GM19193 (cell line): ENCODE measurements around the gene DLG2.

Experiments used
- POLR2A ChIP-seq: IDR thresholded peaks from 4 replicates; pipeline ENCODE4 v1.6.1; 2011; ENCODE audit not compliant: insufficient read depth, insufficient read length; ENCODE audit errors: extremely low read depth

The DLG2 gene

DNA sequence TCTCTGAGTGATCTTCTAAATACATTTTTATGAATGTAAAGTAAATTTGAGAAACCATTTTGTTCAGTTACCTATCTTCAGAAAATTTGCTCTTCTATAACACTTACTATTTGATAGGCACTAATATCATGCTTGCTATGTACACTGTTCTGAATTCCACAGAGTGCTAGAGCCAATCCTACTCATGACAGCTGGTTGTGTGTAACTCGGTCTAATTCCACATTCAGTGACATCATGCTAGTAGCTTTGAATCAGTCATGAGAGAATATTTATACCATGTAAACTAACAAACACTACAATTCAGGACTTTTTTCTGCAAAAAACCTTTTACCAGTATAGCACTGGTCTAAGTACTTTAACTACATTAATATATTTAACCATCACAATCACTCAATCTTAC is 902.9 kb downstream of the DLG2 start:
- no peak for TF ChIP-seq POLR2A

- TF ChIP-seq POLR2A, result no peak
Observed at GRCh38 chr11:84722583-84723108, 904.5 kb downstream of the DLG2 start.

- no peak for TF ChIP-seq POLR2A
Observed at GRCh38 chr11:84721561-84721961, 905.6 kb downstream of the DLG2 start.

DNA sequence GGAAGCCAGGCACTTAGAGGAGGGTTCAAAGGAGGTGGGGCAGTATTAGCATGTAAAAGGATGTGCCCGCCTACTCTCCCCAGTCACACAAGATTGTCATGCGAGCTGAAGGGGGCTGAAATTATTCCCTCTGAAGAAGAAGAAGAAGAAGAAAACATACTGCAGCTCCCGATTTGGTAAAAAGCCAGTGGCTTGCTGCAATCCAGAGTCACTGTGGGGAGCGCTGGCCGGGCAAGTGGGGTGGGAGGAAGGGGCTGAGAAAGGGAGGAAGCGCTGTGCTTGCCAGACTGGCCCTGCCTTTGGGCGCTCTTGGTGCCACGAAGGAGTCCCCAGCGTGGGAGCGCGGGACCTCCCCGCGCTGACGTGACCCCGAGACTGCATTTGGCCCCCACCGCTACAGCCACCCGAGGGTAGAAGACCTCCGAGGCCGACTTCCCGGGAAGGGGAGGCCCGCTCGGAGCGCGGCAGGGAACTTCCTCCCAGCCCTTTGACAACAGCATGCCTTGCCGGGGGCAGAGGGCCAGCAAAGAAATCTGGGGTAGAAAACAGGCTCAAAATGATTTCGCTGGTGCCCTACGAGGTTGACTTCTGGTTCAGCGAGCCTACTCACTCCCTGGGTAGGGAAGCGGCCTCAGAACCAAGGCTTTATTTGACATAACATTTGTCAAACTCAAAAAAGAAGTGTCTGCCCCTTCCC is 906.3 kb downstream of the DLG2 start:
- no peak for TF ChIP-seq POLR2A

DNA sequence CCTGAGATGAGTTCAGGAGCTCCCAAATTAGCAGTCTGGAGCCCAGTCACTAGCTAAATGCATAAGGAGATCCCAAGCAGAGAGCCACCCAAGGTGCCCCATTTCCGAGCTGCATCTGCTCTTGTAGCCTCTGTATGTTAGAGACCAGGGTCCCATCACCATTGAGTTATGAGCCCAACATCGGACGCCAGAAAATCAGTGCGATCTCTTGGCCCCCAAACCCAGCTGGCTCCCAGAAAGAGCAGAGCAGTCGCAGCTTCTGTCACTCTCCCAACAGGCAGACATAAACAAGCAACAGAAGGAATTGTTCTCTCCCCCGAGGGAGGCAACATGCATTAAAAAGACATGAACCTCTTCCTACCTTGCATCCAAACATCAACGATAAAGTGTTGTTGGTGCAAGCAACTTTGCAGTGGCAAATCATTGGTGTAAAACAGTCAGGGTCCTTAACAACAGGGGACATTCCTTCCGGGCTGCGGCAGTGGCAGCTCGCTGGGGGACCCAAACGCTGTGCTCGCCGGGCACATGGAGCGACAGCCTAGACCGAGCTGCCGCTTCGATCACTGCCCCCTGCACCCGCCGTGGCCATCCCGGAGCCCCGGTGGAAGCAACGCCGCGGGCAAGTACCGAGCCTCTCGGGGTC is 907.1 kb downstream of the DLG2 start:
- TF ChIP-seq POLR2A, result no peak

DNA sequence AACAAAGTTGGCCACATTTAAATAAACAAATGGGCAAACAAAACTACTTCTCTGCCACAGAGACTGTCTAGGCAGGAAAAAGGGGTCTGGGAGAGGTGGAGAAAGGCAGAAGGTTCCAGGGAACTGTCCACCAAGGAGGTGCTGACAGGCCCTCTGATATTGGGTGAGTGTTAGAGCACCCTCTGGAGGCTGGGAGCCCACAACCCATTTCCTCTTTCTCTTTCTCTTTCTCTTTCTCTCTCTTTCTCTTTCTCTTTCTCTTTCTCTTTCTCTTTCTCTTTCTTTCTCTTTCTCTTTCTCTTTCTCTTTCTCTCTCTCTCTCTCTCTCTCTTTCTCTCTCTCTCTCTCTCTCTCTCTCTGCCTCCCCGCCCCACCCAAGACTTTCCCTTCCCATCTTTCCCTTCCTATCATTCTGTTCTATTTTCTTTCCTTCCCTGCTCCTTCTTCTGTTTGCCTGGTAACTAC is 912.8 kb downstream of the DLG2 start:
- TF ChIP-seq POLR2A, result no peak

- no peak for TF ChIP-seq POLR2A
Observed at GRCh38 chr11:84691830-84692229, 935.3 kb downstream of the DLG2 start.

DNA sequence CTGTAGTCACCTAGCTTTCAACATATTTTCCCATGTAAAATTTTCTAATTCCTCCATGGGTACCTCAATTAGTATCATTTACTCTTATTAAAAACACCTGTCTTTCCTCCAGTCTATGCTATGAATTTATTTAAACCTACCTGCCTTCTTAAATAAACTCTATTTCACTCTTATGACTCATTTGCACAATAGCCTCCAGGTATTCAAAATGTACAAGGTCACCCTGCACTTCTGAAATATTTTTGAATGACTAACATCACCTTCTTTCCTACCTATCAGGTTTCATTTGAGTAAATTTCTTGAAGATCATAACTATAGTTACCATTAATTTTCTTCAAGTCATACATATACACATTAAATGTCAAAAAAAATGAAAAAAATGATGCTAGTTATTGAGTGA is 939.7 kb downstream of the DLG2 start:
- no peak for TF ChIP-seq POLR2A

DNA sequence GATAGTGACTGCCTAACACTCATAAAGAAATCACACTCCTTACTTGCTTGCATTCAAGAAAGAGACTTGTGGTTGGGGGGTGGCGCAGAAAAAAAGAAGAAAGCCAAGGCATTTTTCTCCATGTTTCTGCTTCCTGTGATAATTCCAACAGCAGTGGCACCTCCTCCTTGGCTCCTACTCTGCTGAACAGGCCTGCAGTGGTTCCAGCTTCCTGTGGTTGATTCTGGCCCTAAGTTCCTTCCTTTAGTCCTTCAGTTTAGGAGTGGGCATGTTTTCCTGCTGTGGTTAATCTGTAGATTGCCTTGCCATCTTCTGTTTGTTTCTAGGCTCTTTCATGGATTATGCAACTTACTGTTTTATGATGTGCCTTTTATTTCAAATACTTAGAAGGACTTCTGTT is 940.4 kb downstream of the DLG2 start:
- TF ChIP-seq POLR2A, result no peak

DNA sequence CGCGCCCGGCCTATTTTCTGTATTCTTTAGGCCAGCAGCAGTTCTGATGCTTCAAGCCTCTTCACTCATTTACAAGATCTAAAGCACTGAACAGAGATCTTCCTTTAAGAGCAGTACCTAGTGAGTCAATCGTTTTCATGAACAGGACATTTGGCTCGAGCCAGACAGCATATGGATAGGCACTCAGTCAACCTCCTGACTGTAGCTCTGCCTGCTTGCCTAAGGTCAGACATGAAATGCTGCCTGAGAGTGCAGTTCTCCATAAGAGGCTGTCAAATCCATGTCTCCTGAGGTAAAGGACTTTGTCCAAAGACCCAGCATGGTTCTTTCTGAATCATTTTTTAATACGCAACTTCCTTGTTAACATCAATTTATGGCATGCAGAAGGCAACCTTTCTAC is 941.2 kb downstream of the DLG2 start:
- TF ChIP-seq POLR2A, result no peak

DNA sequence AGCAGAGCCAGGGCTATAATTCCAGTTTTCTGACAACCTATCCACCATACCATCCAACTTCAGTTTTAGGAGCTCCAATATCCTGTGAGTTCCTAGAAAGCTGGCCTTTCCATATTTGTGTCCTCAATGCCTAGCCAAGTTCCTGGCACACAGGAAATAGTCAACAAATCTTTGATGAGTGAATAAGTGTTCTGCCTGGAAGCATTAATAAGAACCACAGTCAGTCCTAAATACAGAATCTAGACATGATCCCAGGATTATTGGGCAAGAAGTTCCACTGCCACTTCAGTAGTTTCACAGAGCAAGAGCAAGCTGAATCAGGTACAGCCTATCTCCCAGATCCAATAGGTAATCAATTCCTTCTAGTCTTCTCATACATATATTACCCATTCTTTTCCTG is 942.0 kb downstream of the DLG2 start:
- no peak for TF ChIP-seq POLR2A

- TF ChIP-seq POLR2A, result no peak
Observed at GRCh38 chr11:84681456-84681855, 945.7 kb downstream of the DLG2 start.

- no peak for TF ChIP-seq POLR2A
Observed at GRCh38 chr11:84675396-84676025, 951.6 kb downstream of the DLG2 start.

- no peak for TF ChIP-seq POLR2A
Observed at GRCh38 chr11:84673753-84674152, 953.4 kb downstream of the DLG2 start.

DNA sequence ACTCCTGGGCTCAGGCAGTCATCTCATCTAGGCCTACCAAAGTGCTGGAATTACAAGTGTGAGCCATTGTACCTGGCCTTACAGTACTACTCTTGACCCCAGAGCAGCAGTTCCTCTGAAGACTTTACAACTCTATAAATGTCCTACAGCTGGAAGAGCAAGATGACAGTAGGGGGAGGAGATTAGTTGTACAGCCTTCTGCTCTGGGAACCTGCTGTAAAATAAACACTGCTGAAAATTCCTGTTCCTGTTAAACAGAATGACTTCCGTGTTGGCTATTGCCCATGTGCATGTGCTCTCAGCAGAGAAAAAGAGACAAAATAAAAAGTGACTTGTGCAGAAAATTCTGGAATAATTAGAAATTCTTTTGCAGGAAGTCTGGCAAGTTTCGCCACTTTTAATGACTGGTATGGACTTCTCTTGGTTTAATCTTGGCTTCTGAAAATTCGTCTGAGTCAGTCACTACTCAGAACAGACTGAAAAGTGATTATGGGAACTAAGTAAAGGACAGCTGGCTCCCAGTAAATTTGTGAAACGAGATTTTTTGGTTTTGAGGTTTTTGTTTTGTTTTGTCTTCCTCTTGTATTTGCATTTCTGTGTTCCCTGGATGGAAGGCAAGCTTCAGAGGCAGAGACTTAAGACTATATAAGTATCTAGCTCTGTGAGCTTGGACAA is 955.7 kb downstream of the DLG2 start:
- no peak for TF ChIP-seq POLR2A

- TF ChIP-seq POLR2A, result no peak
Observed at GRCh38 chr11:84663731-84664130, 963.4 kb downstream of the DLG2 start.

DNA sequence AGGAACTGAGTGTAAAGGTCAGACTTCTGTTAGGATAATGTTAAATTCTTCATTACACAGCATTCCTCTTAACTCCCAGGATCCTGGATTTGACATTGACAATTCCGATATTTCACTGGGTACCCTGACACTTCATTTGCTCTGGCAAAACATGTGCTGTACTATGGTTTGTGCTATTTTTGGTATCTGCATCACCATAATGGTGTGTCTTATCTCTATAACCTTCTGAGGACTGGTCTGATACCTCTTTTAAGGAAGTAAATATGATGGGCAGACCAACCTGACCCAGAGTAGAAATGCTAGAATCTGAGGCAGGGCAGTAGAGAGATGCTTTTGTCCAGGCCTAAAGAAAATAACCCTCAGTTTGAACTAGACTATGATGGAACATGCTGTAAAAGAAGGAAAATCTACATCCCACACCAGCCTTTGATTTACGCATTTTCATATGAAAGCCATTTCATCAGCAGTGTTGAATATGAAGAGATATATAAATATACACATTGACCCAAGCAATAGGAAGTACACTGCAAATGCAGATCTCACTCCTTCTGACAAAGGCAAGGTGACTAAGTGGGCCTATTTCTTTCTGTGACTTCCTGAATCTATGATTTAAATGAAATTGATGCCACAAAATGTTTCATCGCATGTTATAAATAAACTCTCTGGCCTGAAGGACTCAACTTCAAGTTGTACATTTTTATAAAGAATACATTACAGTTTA is 966.7 kb downstream of the DLG2 start:
- TF ChIP-seq POLR2A, result no peak
